Suppressor macrophage treated with lipopolysaccharide for 4 hours (primary cell): ENCODE results near the gene SEC61A1.

Experiments used
- DNase-seq: peaks from one replicate; pipeline ENCODE4 v3.0.0-alpha.2; 2020

SEC61A1 gene

DNA sequence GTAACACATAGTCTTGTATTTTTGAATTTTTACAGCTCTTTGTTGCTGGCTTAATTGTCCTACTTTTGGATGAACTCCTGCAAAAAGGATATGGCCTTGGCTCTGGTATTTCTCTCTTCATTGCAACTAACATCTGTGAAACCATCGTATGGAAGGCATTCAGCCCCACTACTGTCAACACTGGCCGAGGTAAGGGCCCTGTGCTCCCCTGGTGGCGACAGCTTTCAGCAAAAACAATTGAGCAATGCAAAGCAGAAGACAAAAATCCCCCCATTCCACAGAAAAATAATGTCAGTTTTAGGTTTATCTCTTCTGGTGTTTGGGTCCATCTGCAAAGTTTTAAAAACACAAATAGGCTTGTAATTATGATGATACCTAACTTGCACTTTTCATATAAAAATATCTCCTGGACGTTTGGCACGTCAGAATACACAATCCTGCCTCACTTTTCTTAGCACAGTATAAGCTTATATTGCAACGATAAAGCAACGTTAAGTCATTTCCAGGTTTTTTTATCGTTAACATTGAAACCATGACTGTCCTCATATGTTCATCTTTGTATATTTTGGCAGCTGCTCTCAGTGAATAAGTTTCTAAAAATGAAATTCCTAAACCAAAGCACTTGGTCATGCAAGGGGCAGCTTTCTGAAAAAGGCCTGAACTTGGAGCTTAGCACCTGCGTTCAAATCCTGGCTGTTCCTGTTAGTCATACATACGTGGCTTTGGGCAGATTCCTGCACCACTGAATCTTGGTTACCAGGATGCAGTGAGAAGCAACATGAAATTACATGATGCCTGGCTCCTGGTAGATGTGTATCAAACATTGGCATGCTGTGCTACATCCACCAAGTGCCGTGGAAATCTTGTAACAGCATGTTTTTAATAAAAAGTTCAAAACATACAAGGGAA is 8.5 kb downstream of the SEC61A1 start:
- no peak for DNase-seq

DNA sequence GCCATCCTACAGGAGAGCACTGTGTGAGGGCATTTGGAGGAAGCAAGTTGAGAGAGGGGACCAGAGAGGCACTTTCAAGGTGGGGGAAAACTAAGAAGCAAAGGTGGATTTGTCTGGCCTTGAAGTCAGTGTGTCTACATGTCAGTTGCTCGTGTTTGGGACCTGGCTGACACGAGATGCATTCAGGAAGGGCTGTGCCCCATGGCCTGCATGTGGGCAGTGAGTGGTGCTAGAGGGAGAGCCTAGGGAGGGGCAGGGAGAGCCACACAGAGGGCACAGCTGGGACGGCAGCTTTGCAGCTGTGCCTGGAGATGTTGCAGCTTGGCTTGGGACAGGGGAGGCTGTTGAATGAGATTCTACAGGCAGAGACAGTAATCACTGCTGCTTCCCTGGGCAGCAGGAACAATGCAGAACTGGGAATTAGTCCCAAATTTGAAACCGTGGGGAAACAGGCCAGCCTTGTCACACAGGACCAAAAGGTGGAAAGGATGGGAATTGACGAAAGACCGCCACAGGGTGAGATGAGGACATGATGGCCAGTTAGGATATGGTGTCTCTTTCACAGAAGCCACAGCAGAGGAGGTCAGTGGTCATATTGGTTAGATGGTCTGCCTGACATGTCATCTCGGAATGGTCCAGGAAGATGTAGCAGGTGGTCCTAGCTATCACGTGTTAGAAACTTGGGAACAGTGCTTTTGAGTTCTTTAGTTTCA is 10.0 kb downstream of the SEC61A1 start:
- no peak for DNase-seq

DNA sequence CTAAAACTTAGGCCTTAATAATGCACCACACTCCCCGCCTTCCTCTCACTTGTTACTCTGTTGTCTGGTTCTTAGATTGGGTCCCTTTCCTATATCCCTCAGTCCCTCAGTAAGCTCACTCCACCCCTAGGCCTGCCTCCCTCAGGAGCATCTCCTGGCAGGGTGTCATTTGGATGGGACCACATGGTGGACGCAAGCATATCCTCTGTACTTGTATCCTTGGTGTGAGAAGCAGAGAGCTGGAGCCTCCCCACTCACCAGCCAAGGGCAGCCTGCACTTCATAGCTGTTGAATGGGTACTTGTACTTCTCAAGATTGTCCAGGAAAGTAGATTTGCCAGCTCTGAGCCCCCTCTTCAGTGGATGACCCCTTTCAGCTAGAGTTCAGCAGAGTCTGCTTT is 11.6 kb downstream of the SEC61A1 start:
- DNase-seq: no peak

DNA sequence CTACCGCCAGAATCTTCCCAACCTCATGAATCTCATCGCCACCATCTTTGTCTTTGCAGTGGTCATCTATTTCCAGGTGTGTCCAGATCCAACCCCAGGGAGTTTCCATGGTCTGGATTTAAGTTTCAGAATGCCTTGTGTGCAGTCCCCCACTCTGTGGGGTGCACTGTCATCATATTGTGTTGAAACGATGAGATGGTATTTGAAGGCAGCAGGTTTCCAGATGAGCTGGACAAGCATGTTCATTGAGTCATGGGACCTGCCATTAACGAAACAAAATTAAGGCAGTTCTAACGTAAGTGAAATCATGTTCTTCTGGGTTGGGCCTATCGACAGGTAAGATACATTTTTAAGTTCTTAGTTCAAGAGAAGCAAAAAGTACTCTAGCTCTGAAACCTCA is 12.7 kb downstream of the SEC61A1 start:
- DNase-seq: no peak

DNA sequence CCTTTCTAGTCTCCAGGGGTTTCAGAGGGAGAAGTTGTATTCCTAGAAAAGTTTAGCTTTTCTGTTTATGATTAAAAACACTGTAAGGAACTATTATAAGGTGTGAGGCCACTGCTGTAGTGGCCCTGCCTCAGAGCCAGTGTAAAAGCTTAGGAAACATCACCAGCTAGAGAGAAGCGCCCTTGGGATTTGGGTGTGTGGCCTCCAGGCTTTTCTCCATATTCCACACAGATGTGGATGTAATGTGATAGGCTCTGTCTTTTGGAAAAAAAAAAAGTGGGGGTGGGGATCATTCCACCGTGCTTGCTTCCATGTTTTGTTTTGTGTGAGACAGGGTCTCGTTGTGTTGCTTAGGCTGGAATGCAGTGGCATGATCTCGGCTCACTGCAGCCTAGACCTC is 13.9 kb downstream of the SEC61A1 start:
- no peak for DNase-seq

DNA sequence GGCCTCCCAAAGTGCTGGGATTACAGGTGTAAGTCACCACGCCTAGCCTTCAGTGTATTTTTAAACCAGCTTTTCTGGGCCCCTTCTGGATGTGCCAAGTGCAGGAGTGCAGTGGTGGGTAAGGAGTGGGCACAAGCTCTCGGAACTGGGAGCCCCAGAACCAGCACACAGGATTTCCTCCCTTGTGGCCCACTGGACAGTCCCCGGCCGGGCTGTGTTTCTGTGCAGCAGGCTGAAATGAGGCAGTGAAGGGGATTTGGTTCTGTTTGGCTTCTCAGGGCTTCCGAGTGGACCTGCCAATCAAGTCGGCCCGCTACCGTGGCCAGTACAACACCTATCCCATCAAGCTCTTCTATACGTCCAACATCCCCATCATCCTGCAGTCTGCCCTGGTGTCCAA is 14.4 kb downstream of the SEC61A1 start:
- no peak for DNase-seq

DNA sequence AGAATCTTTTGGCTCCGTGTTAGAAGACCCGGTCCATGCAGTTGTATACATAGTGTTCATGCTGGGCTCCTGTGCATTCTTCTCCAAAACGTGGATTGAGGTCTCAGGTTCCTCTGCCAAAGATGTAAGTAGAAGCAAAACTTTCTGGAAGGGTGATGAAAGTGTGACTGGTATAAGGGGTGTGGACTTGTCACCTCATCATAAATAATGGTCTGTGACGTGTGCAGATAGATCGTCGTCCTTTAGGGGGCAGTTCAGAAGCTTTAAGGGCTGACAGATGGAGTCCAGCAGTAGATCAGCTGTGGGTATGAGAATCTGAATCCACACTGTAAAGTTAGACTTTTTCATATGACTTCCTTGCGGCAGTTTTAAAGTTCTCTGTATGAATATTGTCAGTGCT is 15.3 kb downstream of the SEC61A1 start:
- DNase-seq: no peak

DNA sequence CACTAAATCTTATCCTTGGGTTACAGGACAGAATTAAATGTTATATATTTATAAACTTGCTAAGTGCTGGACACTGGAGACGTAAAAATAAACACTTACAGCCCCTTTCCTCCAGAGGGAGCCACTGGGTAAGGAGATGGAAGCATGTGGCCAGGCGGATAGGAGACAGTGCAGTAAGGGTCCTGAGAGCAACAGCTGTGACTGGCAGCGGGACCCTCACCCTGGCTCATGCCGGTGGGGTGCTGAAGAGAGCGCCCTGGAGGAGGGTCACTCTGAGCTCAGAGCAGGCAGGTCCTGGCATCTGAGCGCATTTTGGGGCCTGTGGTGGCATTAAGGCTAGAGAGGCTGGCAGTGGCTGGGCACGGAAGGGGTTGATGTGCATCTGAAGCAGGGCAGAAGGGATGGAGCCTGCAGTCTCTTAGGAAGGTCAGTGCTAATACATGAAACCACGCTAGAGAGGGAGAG is 16.0 kb downstream of the SEC61A1 start:
- DNase-seq: peak; percentile 50

DNA sequence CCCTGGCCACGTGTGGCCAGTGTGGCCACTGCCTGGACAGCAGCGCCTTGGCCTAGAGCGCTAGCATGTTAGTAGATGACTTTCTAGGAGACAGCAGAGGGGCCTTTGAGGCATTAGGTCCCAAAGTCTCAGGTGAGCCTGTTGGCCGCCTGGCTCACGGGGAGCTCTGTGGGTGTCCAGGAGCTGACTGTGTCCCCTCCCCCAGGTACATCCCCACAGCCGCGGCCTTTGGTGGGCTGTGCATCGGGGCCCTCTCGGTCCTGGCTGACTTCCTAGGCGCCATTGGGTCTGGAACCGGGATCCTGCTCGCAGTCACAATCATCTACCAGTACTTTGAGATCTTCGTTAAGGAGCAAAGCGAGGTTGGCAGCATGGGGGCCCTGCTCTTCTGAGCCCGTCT is 17.0 kb downstream of the SEC61A1 start:
- no peak for DNase-seq

DNA sequence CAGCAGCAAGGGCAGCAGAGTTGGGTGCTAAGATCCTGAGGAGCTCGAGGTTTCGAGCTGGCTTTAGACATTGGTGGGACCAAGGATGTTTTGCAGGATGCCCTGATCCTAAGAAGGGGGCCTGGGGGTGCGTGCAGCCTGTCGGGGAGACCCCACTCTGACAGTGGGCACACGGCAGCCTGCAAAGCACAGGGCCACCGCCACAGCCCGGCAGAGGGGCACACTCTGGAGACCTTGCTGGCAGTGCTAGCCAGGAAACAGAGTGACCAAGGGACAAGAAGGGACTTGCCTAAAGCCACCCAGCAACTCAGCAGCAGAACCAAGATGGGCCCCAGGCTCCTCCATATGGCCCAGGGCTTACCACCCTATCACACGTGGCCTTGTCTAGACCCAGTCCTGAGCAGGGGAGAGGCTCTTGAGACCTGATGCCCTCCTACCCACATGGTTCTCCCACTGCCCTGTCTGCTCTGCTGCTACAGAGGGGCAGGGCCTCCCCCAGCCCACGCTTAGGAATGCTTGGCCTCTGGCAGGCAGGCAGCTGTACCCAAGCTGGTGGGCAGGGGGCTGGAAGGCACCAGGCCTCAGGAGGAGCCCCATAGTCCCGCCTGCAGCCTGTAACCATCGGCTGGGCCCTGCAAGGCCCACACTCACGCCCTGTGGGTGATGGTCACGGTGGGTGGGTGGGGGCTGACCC is 18.8 kb downstream of the SEC61A1 start:
- DNase-seq: no peak

DNA sequence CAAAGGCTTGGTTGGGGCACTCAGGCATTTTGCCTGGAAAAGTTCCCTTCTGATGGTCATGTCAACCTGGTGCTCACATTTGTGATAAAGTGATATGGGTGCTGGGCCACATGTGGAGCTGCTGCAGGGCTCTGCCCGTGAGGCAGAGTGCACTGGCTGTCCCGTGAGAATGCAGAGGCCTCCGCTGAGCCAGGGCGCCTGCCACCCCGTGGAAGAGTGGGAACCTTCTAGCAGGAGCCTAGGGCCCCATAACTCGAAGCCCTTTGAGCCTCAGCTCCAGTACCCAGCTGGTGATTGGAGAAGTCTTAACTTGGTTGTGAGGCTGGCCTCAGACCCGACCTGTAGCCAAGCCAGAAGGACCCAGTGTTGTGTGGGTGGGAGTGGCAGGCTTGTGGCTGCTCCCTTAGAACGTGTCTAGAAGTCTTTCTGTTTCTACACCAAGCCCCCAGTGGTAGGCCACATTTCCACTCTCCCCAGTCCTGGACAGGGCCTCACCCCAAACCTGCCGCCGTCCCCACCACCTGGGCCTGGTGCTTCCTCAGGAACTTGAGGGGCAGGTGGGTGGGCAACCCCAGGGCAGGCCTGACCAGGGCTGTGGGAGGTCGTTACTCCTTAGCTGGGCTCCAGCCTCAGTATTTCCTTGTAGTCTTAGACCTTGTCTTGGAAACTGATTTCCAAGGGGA is 19.7 kb downstream of the SEC61A1 start:
- DNase-seq: no peak

DNA sequence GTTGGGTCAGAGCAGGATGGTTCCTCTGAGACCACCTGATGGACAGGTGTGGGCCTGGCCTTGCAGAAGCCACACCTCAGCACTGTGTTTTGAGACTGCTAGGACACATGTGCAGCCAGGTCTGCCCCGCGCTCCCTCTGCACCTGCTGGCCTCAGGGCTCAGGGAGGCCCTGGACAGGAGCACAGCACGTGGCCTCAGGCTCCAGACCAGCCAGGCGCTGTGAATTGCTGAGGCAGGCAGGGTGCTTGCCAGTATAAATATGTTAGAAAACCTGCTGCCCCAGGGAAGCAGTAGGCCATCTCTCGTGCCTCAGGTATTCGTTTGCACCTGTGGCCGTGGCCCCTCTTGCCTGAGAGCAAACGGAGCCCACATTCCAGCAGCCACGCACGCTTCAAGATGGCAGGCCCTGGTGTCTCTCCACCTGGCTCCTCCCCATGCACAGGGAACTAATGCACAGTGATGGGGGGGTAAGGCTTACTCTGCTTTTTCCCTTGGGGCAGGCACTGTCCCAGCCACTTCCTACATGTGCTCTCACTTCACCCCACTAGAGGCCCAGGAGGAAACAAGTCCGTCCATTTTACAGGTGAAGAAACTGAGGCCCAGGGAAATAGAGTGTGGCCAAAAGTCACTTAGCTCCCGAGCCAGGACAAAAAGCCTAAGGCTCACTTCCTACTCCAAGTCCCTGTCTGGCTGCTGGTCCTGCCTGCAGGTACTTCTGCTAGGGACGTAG is 20.4 kb downstream of the SEC61A1 start:
- DNase-seq: no peak

DNA sequence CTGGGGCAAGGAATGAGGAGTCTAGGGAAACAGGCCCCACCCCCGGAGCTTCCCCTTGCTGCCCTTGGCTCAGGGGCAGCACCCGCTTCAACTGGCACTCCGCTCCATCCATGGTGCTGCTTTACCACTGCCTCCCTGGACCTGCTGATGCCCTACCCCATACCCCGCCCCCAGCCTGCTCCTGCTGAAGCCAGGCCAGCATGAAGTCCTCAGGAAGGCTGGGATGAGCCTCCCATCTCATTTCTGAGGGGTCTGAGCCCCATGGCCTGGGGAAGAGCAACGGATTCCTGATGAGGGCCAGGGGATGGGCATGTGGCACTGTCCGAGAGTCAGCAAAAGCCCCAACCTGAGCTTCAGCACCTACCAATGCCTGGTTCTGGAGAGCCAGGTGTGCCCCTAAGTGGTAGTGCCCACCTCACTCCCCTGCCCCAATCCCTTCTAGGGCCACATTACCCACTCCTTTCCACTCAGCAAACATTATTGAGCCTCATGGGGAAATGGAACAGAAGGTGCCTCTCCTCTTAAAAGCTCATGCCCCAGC is 21.0 kb downstream of the SEC61A1 start:
- no peak for DNase-seq

DNA sequence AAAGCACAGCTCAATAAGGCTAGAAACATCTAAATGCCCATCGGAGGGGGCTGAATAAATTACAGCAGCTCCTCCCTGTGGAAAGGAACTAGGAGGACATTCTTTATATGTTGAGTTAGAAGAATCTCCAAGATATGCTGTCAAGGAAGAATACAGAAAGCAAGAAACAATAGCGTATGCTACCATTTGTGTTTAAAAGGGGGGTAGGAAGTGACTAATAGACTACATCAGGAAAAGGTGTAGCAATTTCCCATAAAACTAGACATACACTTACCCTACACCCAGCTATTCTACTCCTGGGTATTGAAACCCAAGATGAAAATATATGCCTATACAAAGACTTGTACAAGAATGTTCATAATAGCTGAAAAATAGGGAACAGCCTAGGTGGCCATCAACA is 21.6 kb downstream of the SEC61A1 start:
- DNase-seq: no peak

DNA sequence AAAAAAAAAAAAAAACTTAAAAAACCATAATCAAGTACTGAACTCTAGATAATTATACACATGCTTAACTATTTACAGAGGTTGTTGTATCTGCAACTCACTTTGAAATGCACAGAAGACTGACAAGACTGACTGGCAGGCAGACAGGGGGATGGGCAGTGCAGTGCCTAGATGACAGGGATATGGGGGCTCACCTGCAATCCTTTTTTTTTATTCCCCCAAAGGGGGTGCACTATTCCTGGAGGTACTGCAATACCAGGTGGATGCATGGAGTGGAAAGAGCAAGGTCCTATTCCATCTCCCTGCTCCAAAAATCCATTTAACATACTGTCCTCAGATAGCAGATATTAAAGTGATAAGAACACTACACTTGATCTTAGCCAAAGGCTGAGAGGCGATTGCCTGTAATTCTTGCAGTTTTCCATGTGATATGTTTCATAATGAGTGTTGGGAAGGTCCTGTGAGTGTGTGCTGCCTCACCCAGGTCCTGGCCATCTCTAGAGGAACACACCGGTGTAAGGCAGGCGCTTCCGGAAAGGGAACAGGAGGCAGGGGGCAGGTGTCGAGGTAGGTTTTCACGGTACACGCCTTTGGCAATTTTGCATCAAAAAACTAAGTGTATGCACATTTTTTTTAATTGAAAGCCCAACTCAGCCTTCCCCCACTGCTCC is 22.7 kb downstream of the SEC61A1 start:
- DNase-seq: no peak

DNA sequence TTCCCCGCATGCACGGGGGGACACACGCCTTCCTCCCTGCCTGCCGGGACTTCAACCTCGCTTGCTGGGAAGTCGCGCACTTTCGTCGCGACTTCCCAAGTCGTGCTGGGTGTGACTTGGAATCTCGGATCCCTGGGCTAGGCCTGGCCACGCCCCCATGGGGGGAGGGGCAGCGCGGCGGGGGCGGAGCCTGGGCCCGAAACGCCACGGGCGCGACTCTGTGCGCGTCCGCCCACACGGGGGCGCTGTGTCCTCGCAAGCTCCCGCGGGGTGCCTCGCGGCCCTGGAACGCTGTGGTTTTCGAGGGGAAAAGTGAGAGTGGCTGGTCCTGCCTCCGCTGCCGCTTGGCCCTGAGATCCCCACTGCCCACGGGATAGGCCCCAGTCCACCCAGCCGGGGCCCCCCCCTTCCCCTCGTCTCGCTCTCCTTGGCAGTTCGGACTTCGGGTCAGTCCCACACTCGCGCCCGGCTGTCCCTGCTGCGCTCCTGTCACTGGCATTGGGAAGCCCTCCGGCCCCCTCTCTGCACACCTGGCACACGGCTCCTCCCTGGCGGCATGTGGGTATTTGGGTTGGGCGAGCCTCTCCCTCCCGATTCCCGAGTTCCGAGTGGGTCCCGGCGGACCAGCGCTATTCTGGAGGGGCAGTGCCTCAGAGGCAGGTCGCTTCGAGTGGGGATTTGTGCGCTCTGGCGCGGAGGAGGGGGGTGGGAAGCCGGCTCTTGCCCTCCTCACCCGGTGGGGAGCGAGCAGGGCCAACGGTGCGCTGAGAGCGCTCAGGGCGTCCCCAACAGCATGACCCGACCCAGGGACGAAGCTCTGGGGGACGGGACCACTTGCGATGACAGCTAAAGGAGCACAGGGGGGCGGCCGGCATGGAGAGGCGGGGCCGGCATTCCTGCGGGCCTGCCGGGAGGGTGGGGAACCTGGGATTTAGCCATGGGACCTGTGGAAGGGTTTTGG is 23.6 kb downstream of the SEC61A1 start:
- peak; percentile 93 for DNase-seq

DNA sequence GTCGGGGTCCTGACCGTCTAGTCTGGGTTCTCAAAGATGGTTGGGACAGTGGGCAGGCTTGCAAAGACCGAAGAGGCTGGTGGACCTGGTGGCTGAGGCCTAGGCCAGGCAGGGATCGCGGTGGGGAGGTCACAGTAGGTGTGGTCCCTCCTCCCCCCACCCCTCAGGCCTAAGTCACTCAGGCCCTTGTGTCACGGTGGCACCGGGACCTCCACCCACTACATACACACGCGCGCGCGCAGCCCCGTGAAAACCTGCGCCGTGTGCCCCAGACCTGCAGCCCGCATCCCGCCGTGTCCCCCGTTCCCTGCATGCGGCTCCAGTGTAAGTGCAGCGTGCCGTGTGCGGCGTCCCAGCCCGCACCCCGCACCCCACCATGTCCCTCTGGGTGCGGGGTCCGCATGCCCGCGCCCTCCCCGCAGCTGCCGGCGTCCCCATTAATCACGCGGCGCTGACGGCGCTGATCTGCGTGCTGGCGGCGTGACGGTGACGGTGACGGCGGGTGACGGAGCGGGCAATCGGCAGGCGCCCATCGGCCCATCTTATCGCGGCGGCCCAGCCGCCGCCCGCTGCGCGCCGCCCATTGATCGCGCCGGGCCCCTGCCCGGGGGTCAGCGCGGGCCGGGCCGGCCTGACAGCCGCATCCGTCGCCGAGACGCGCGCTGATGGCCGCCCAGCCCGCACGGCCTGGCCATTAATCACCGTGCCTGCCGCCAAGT is 24.4 kb downstream of the SEC61A1 start:
- DNase-seq: peak; percentile 61

DNA sequence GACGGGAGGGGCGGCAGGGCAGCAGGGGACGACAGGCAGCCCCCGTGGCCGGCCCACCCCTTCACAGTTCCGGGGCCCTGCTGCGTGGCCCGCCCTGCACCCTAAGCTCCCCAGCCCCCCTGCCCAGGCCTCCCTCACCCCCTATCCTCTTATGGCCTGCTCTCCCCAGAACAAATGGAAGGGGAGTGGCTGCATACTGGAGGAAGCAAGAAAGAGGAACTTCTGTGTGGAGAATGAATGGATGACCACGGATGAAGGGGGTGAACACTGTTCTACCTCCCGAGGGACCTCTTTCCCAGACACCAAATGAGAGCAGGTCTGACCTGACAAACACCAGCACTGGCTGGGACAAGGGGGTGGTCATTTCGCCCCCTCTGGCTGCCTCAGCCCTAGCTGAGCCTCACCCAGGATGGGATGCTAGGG is 25.0 kb downstream of the SEC61A1 start:
- peak; percentile 59 for DNase-seq

DNA sequence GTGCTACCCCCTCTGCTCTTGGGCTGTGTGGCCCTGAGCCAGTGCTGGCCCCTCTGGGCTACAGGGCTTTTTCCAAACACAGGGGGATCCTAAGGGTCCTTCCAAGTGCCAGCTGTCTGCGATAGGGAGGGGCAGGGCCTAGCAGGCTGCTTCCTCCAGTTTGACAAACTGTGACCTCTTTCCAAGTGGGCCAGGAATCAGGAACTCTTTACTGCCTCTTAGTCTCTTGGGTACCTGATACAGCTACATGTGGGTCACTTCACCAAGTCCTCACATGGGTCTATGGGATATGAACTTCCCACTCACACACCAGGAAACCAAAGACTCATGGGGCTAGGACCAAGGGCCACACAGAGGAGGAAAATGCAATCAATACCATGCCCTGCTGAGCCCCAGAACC is 25.4 kb downstream of the SEC61A1 start:
- DNase-seq: no peak
